HG02970 (cell line): ENCODE data around the gene MAPK11.

ENCODE experiments used
- ATAC-seq: cut with Tn5 transposase; IDR thresholded peaks from one replicate; pipeline ENCODE4 v1.9.1; 2021; ENCODE audit warnings: mild to moderate bottlenecking, moderate library complexity, moderate number of reproducible peaks; ENCODE audit not compliant: unreplicated experiment, low FRiP score

The MAPK11 gene

GRCh38 chr22:50308986-50309600, 38.9 kb upstream of the MAPK11 start:
- no peak for ATAC-seq

GRCh38 chr22:50308597-50308935, 38.4 kb upstream of the MAPK11 start:
- ATAC-seq: no peak

- ATAC-seq: no peak
Observed at GRCh38 chr22:50307890-50308596, 37.9 kb upstream of the MAPK11 start.

GRCh38 chr22:50306753-50307749, 36.9 kb upstream of the MAPK11 start, which contains the start of gene PLXNB2:
Gene PLXNB2 (minus strand): TSS chr22:50307646. CDS start chr22:50290584, 17,062 bp downstream.
- ATAC-seq: no peak

GRCh38 chr22:50305923-50306566, 35.9 kb upstream of the MAPK11 start:
- no peak for ATAC-seq

- ATAC-seq: no peak
Observed at GRCh38 chr22:50305393-50305922, 35.3 kb upstream of the MAPK11 start.

GRCh38 chr22:50304528-50305392, 34.6 kb upstream of the MAPK11 start:
- ATAC-seq: no peak

GRCh38 chr22:50303848-50304527, 33.8 kb upstream of the MAPK11 start:
- no peak for ATAC-seq

- no peak for ATAC-seq
Observed at GRCh38 chr22:50303515-50303847, 33.3 kb upstream of the MAPK11 start.

GRCh38 chr22:50302564-50302963, 32.4 kb upstream of the MAPK11 start:
- no peak for ATAC-seq

GRCh38 chr22:50302041-50302541, 31.9 kb upstream of the MAPK11 start:
- no peak for ATAC-seq

- ATAC-seq: no peak
Observed at GRCh38 chr22:50301581-50301991, 31.4 kb upstream of the MAPK11 start.

- ATAC-seq: no peak
Observed at GRCh38 chr22:50300620-50301257, 30.6 kb upstream of the MAPK11 start.

GRCh38 chr22:50299785-50300619, 29.8 kb upstream of the MAPK11 start:
- ATAC-seq: no peak

- no peak for ATAC-seq
Observed at GRCh38 chr22:50298937-50299784, 29.0 kb upstream of the MAPK11 start.

GRCh38 chr22:50298266-50298637, 28.1 kb upstream of the MAPK11 start:
- no peak for ATAC-seq
